Fibroblast of lung (primary cell): ENCODE data around the gene INSYN1. TPM values are rescaled to one million over a fixed set of nuclear protein-coding genes. Genes with fewer than 3 reads are reported as not detected.

Experiments used
- DNase-seq, 2 donors: peaks; one replicate each; pipeline versions ENCODE4 v3.0.0 to v3.0.0-alpha.2; 2010; ENCODE audit warnings: low read depth in 2 of 2
- H2AFZ ChIP-seq: 2 replicates; pipeline ENCODE4 v1.5.1; 2012; ENCODE audit warnings: low read length, control low read depth, inconsistent platforms
- H3K27ac ChIP-seq: 2 replicates; pipeline ENCODE4 v1.5.1; 2011; ENCODE audit warnings: low read length, control low read depth; ENCODE audit not compliant: insufficient read depth
- H3K27me3 ChIP-seq: 2 replicates; pipeline ENCODE4 v1.5.1; 2011; ENCODE audit warnings: mild to moderate bottlenecking, low read length; ENCODE audit not compliant: control insufficient read depth, insufficient read depth
- H3K36me3 ChIP-seq: 2 replicates; pipeline ENCODE4 v1.5.1; 2011; ENCODE audit warnings: low read length; ENCODE audit not compliant: control insufficient read depth, insufficient read depth
- H3K4me1 ChIP-seq: 2 replicates; pipeline ENCODE4 v1.5.1; 2011; ENCODE audit warnings: low read length; ENCODE audit not compliant: control insufficient read depth, insufficient read depth; ENCODE audit errors: extremely low read depth
- H3K4me2 ChIP-seq: 2 replicates; pipeline ENCODE4 v1.5.1; 2011; ENCODE audit warnings: low read length, control low read depth; ENCODE audit not compliant: insufficient read depth; ENCODE audit errors: extremely low read depth
- H3K4me3 ChIP-seq, 4 experiments: fragments of 200-600 bp in 1 of 4; sonication (generic) in 1 of 4; replicated peaks in 1 of 4; 2 replicates each; pipeline ENCODE4 v1.5.1; 2011 to 2016; ENCODE audit warnings: low read length in 4 of 4, low read depth in 3 of 4, mild to moderate bottlenecking in 3 of 4, control low read depth in 2 of 4, inconsistent platforms in 1 of 4, mixed read lengths in 1 of 4; ENCODE audit not compliant: insufficient read depth in 1 of 4; ENCODE audit errors: control extremely low read depth in 1 of 4
- H3K79me2 ChIP-seq: 2 replicates; pipeline ENCODE4 v1.5.1; 2012; ENCODE audit warnings: mild to moderate bottlenecking, low read length, inconsistent platforms; ENCODE audit not compliant: control insufficient read depth, insufficient read depth
- H3K9ac ChIP-seq: 2 replicates; pipeline ENCODE4 v1.5.1; 2011; ENCODE audit warnings: mild to moderate bottlenecking, low read length, control low read depth; ENCODE audit not compliant: insufficient read depth
- H3K9me3 ChIP-seq: 2 replicates; pipeline ENCODE4 v1.5.1; 2012; ENCODE audit warnings: low read depth, low read length; ENCODE audit not compliant: control insufficient read depth, insufficient read depth
- H4K20me1 ChIP-seq: 2 replicates; pipeline ENCODE4 v1.5.1; 2011; ENCODE audit warnings: low read length; ENCODE audit not compliant: control insufficient read depth, insufficient read depth; ENCODE audit errors: extremely low read depth
- EZH2 ChIP-seq: IDR thresholded peaks from 2 replicates; pipeline ENCODE4 v1.5.1; 2012; ENCODE audit warnings: low read length, control low read depth, mild to moderate bottlenecking; ENCODE audit errors: missing control alignments
- polyA plus RNA-seq, 2 donors: library from polyadenylated mRNA; depleted of rRNA in 1 of 2; stranded (reverse) in 1 of 2; unstranded in 1 of 2; fragments of >200 nt; gene quantifications; 2 replicates each; pipeline ENCODE4 v1.2.1, GENCODE V29; 2011 to 2012; ENCODE audit warnings: missing spikeins in 1 of 2
- total RNA-seq: library from RNA; depleted of rRNA; stranded (reverse); fragments of >200 nt; gene quantifications from 2 replicates; pipeline ENCODE4 v1.2.1, GENCODE V29; 2014
- TF ChIP-seq, protein P1 (sequence below), 2 donors: IDR thresholded peaks in 1 of 2; conservative IDR thresholded peaks in 1 of 2; 1 replicate in 1 of 2; 2 replicates in 1 of 2; pipeline ENCODE4 v1.5.1; 2011 to 2012; ENCODE audit warnings: low read length in 2 of 2, control low read depth in 1 of 2, inconsistent platforms in 1 of 2, low read depth in 1 of 2, mild to moderate bottlenecking in 1 of 2

INSYN1 gene
- total and polyA plus RNA-seq, 2 donors (not counting 1 experiment from before 2014, with no cell fraction given): 0.51 to 1.2 TPM

GRCh38 chr15:73687351-73687750 lies 65.8 kb downstream of the INSYN1 start:
- no peaks in the 10 kb centered on the region for H4K20me1 ChIP-seq
- H3K9ac ChIP-seq: no peak overlapping the region
- TF ChIP-seq EZH2: no peak
- TF ChIP-seq, protein P1, sequence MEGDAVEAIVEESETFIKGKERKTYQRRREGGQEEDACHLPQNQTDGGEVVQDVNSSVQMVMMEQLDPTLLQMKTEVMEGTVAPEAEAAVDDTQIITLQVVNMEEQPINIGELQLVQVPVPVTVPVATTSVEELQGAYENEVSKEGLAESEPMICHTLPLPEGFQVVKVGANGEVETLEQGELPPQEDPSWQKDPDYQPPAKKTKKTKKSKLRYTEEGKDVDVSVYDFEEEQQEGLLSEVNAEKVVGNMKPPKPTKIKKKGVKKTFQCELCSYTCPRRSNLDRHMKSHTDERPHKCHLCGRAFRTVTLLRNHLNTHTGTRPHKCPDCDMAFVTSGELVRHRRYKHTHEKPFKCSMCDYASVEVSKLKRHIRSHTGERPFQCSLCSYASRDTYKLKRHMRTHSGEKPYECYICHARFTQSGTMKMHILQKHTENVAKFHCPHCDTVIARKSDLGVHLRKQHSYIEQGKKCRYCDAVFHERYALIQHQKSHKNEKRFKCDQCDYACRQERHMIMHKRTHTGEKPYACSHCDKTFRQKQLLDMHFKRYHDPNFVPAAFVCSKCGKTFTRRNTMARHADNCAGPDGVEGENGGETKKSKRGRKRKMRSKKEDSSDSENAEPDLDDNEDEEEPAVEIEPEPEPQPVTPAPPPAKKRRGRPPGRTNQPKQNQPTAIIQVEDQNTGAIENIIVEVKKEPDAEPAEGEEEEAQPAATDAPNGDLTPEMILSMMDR (conservative IDR thresholded peaks at IDR 0.05 in 1 of 2, IDR thresholded peaks at IDR 0.05 in 1 of 2; ENCODE audit: low read depth in 1 of 2, low read length in 2 of 2): no peak
- no peaks in the 10 kb centered on the region for H3K27me3 ChIP-seq
- H3K4me3 ChIP-seq: peak overlapping the region in 1 of 4 experiments; percentile 94
- peak overlapping the region; percentile 68 for H3K27ac ChIP-seq
- peaks cover 48% of the 10 kb centered on the region for H3K4me1 ChIP-seq
- no peak for DNase-seq
- H3K9me3 ChIP-seq: no peaks in the 10 kb centered on the region
- H3K79me2 ChIP-seq: peaks cover 74% of the 10 kb centered on the region
- no peak overlapping the region for H2AFZ ChIP-seq
- H3K36me3 ChIP-seq: no peaks in the 10 kb centered on the region
- H3K4me2 ChIP-seq: peak overlapping the region; percentile 49

DNA sequence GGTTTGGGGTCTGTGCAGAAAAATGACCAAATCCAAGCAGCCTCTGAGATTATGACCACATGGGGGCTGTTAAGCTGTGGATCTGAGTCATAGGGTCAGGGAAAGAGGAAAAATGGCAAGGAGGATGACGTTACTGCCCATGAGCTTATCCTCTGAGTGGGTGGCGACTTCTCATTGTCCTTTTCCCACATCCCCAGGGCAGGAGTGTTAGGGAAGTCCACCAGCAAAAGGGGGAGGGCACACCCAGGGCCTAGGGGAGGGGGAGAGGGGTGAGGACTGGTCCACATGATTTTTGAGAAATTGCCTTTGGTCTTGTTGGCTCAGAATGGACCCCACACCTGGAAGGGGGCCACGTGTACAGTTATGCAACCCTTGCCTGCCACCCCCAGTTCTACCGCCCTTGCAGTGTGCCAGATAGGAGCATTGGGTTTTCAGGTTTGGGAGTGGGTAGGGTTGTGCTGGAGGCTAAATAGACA lies 66.3 kb downstream of the INSYN1 start:
- Histone ChIP-seq H3K79me2 (peaks cover 69% of the 10 kb centered on the region), H2AFZ (no peak overlapping the region), H3K4me3 (peak overlapping the region in 2 of 4 experiments; percentile 73 to 94), H3K4me1 (peaks cover 50% of the 10 kb centered on the region), H3K27me3 (no peaks in the 10 kb centered on the region), H3K9ac (no peak overlapping the region), H3K4me2 (peak overlapping the region; percentile 96), H3K9me3 (no peaks in the 10 kb centered on the region), H3K27ac (peak overlapping the region; percentile 68), H4K20me1 (no peaks in the 10 kb centered on the region), H3K36me3 (no peaks in the 10 kb centered on the region)
- DNase-seq: peak; percentile 90 to 95
- TF ChIP-seq EZH2: no peak
- TF ChIP-seq, protein P1 (conservative IDR thresholded peaks at IDR 0.05 in 1 of 2, IDR thresholded peaks at IDR 0.05 in 1 of 2; ENCODE audit: low read depth in 1 of 2, low read length in 2 of 2): no peak

GRCh38 chr15:73685981-73686380 lies 67.2 kb downstream of the INSYN1 start:
- no peak for TF ChIP-seq EZH2
- TF ChIP-seq, protein P1 (conservative IDR thresholded peaks at IDR 0.05 in 1 of 2, IDR thresholded peaks at IDR 0.05 in 1 of 2; ENCODE audit: low read depth in 1 of 2, low read length in 2 of 2): no peak
- Histone ChIP-seq H3K4me3 (peak overlapping the region; percentile 73 to 94 (median 82)), H4K20me1 (no peaks in the 10 kb centered on the region), H3K9ac (peak overlapping the region; percentile 64), H3K27me3 (no peaks in the 10 kb centered on the region), H3K79me2 (peaks cover 63% of the 10 kb centered on the region), H3K36me3 (no peaks in the 10 kb centered on the region), H3K4me2 (peak overlapping the region; percentile 96), H3K9me3 (no peaks in the 10 kb centered on the region), H3K27ac (peak overlapping the region; percentile 68), H2AFZ (no peak overlapping the region), H3K4me1 (peaks cover 43% of the 10 kb centered on the region)
- peak in 1 of 2 donors; percentile 19 for DNase-seq

Other genes starting within 250 kb of the INSYN1 start
- 121 and 152 TPM in 2 replicates for gene NPTN, start 120.0 kb downstream of the INSYN1 start, total RNA-seq
- 226 and 372 TPM in 2 replicates for gene NPTN, start 120.0 kb downstream of the INSYN1 start, polyA plus RNA-seq
- gene CD276, start 69.0 kb downstream of the INSYN1 start, total RNA-seq: 65.7 and 88.5 TPM in 2 replicates
- 103 and 108 TPM in 2 replicates for gene CD276, start 69.0 kb downstream of the INSYN1 start, polyA plus RNA-seq
- not detected in 2 replicates for gene TBC1D21, start 120.2 kb upstream of the INSYN1 start, total RNA-seq
- not detected in 2 replicates for gene TBC1D21, start 120.2 kb upstream of the INSYN1 start, polyA plus RNA-seq
- gene LOXL1, start 173.1 kb upstream of the INSYN1 start, total RNA-seq: 65.6 and 91.4 TPM in 2 replicates
- 163 and 188 TPM in 2 replicates for gene LOXL1, start 173.1 kb upstream of the INSYN1 start, polyA plus RNA-seq
- 9.2 and 24.8 TPM in 2 replicates for gene STOML1, start 238.9 kb upstream of the INSYN1 start, total RNA-seq
- 8.7 and 9.8 TPM in 2 replicates for gene STOML1, start 238.9 kb upstream of the INSYN1 start, polyA plus RNA-seq
- 16.4 and 34.0 TPM in 2 replicates for gene PML, start 241.4 kb upstream of the INSYN1 start, total RNA-seq
- gene PML, start 241.4 kb upstream of the INSYN1 start, polyA plus RNA-seq: 11.1 and 15.5 TPM in 2 replicates